Stimulated activated CD8-positive, alpha-beta memory T cell treated with anti-CD3 and anti-CD28 coated beads, Interleukin-15, amount 100 ng/mL, for 1 hour (primary cell): ENCODE data around the gene DNAH6.
"Not testable (repeated sequence)": the region's sequence is repeated elsewhere in the genome, so short reads cannot be mapped to it uniquely, and the experiment has no call there.

Experiments
- DNase-seq: peaks from one replicate; pipeline ENCODE4 v3.0.0-alpha.2; 2020; ENCODE audit warnings: low read depth

The DNAH6 gene, protein sequence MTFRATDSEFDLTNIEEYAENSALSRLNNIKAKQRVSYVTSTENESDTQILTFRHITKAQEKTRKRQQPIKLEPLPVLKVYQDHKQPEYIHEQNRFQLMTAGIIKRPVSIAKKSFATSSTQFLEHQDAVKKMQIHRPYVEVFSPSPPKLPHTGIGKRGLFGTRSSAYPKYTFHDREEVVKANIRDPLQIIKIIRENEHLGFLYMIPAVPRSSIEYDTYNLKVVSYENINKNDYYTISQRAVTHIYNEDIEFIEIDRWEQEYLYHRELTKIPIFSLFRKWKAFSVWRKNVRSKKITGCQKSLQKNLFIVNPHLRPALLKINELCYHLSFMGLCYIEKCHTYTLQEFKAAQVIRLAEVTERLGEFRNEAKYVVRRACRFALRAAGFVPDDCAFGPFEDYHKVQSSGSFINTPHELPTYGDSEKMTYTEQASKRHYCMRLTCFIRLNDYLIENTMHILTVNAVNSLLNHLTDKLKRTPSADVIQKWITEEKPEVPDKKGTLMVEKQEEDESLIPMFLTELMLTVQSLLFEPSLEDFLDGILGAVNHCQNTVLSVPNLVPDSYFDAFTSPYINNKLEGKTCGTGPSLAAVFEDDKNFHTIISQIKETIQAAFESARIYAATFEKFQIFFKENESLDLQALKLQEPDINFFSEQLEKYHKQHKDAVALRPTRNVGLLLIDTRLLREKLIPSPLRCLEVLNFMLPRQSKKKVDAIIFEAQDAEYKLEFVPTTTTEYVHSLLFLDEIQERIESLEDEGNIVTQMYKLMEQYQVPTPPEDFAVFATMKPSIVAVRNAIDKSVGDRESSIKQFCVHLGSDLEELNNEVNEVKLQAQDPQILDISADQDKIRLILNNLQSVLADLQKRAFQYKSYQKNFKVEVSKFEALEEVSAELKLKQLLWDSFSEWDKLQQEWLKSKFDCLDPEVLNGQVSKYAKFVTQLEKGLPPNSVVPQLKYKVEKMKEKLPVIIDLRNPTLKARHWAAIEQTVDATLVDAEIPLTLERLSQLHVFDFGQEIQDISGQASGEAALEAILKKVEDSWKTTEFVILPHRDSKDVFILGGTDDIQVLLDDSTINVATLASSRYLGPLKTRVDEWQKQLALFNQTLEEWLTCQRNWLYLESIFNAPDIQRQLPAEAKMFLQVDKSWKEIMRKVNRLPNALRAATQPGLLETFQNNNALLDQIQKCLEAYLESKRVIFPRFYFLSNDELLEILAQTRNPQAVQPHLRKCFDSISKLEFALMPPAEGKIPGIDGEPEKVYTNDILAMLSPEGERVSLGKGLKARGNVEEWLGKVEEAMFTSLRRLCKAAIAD (N-terminal part only)

GRCh38 chr2:84516234-84516986, at the start of gene DNAH6:
Gene DNAH6, plus strand, starts transcription at chr2:84516498. Its CDS starts 1,329 bp downstream, at chr2:84517827.
- DNase-seq = peak; percentile 74

DNA sequence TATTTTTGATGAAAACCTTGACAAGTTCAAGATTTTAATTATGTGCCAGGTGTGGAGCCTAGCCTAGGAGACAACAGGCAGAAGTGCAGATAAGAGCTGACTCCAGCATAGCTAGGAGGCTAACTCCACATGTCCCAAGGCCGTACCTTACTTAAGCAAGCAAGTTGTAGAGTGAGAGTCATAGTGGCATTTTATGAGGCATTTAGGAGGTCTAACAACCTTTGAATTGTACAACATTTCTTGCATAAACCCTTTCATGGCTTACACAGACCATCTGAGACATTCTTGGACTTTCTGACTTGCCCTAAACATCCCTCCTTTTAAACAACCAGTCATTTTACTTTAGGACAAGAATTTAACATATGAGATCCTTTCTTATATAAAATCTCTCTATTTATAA, 48.9 kb upstream of the DNAH6 start:
- DNase-seq = no peak

GRCh38 chr2:84472423-84472822, 43.9 kb upstream of the DNAH6 start:
- not testable (repeated sequence) for DNase-seq

- DNase-seq = no peak
Observed at GRCh38 chr2:84472856-84473565, 43.3 kb upstream of the DNAH6 start.

GRCh38 chr2:84474176-84474575, 42.1 kb upstream of the DNAH6 start:
- DNase-seq = no peak

- no peak for DNase-seq
Observed at GRCh38 chr2:84477886-84478285, 38.4 kb upstream of the DNAH6 start.

- DNase-seq = no peak
Observed at GRCh38 chr2:84478867-84479266, 37.4 kb upstream of the DNAH6 start.

- no peak for DNase-seq
Observed at GRCh38 chr2:84481702-84482101, 34.6 kb upstream of the DNAH6 start.

DNA sequence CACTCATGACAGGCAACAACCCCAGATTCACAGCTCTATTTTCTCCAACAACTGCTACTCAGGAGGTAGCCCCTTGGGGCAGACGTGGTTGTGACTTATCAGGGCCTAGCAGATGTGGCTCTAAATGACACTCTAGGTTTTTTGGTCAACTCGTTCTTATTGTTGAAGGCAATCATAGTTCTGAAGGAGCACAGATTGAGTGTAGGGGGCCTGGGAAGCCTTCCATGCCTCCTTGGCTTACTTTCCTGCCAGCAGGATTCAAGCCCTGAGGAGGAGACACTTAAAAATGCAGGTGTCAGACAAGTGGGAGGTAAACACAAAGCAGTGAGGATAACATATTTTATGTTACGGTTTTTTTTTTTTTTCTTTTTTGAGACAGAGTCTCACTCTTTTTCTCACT, 33.7 kb upstream of the DNAH6 start:
- DNase-seq = no peak

GRCh38 chr2:84483320-84483719, 33.0 kb upstream of the DNAH6 start:
- DNase-seq = no peak

DNA sequence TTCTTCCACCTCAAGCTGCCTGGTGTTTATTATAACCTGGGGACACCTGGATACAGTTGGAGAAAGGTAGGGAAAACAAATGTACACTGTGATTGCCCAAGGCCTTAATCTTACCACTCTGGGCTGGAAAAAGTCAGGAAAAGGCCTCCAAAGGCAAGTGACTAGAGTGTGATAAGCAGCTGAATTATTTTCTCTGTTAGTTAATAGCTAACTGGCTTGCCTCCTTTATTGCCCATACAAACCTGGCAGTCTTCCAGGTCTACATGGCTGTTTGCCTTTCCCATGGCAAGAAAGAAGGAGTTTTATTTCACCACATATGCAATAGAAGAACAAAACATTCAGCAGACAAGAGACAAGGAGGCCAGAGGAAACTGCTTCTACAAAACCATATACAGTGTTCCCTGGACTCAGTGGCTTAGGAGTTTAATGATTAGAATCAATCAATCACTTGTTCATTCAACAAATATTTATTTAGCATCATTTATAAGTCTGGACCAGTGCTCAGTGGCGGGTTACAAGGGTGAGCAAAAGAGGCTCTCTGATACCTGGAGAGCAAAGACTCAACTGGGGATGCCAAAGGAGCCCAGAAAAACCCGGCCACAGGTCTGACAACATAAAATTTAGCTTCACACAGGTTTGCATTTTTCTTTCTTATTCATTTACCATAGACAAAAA, 29.7 kb upstream of the DNAH6 start:
- DNase-seq = no peak

- DNase-seq = no peak
Observed at GRCh38 chr2:84487298-84487996, 28.9 kb upstream of the DNAH6 start.

GRCh38 chr2:84491256-84491655, 25.0 kb upstream of the DNAH6 start:
- no peak for DNase-seq

- no peak for DNase-seq
Observed at GRCh38 chr2:84491741-84492140, 24.6 kb upstream of the DNAH6 start.

GRCh38 chr2:84492571-84492970, 23.7 kb upstream of the DNAH6 start:
- DNase-seq = no peak

DNA sequence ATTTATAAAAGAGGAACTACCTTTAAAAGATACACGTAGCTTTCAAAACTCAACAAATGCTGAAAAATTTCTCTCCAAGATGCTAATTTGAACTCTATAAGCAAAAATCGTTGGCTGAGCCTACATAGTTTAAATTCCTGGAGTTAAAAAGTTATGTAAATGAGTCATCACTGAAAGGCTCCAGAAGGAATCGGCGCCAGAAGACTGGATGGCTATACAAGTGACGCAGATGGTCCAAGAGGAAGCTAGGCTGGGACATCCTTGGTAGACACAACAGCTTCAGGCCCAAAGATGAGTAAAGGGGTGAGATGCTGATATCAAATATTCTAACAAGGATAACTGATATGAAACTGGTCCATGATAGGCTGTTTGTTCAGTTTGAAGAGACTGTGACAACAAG, 22.8 kb upstream of the DNAH6 start:
- DNase-seq = no peak

- DNase-seq = no peak
Observed at GRCh38 chr2:84494070-84494469, 22.2 kb upstream of the DNAH6 start.

DNA sequence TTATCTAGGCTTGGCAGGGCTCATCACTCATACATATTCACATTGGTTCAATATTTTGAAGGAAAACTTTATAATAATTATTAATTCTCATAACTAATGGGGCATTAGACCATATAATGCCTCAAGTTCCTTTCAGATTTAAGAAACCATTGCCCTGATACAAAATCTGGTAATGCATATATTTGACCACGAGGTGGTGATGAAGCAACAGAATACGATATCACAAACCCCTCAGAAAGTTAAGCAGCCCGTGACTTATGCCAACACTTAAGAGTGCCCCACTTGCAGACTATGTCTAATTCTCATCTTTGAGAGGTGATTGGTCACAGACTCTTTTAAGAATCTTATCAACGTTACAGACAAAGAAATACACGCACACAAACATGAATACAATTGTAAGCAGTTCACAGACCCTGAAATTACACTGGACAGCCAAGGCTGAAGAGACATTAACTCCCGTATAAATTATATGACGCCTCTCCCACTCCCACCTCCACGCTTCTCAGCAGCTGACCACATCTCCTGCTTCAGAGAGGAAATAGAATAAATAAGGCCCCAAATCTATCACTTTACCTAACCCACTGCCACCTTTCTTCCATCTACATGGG, 20.7 kb upstream of the DNAH6 start:
- no peak for DNase-seq

DNA sequence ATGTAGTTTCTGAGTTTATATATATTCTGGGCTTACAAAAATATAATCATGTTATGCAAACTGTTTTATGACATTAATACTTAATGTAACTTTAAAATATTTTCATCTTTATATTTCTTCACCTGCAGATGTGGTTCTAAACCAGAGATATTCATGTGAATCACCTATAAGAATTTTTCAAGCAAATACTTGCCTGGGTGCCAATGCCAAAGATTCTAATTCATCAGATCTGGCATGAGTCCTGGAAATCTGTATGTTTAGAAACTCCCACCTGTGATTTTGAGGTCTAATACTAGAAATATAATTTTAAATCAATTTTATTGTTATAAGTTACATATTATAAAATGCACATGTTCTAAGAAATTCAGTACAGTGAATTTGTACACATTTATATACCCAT, 19.9 kb upstream of the DNAH6 start:
- DNase-seq = no peak
